Smooth muscle cell (in vitro differentiated cells): ENCODE measurements around the gene TXLNA. TPM values are rescaled to one million over a fixed set of nuclear protein-coding genes. Genes with fewer than 3 reads are reported as not detected.

ENCODE experiments used
- DNase-seq: peaks from one replicate; lab custom pipeline; 2025; ENCODE audit not compliant: unreplicated experiment; lab: John Stamatoyannopoulos, UW
- H2AFZ ChIP-seq: fragments of 200-600 bp; sonication (generic); 2 replicates; pipeline ENCODE4 v1.6.0; 2016; ENCODE audit warnings: antibody characterized with exemption, low read depth, mild to moderate bottlenecking
- H3F3A ChIP-seq: fragments of 200-600 bp; sonication (generic); 2 replicates; pipeline ENCODE4 v1.6.0; 2017; ENCODE audit warnings: antibody characterized with exemption, low read depth
- H3K27ac ChIP-seq: fragments of 200-600 bp; sonication (generic); 2 replicates; pipeline ENCODE4 v1.5.1; 2016; ENCODE audit warnings: low read depth, mild to moderate bottlenecking
- H3K27me3 ChIP-seq: fragments of 200-600 bp; sonication (generic); 2 replicates; pipeline ENCODE4 v1.6.1; 2016; ENCODE audit warnings: low read depth, mild to moderate bottlenecking
- H3K36me3 ChIP-seq: fragments of 200-600 bp; sonication (generic); 2 replicates; pipeline ENCODE4 v1.5.1; 2016; ENCODE audit warnings: low read depth
- H3K4me1 ChIP-seq: fragments of 200-600 bp; sonication (generic); 2 replicates; pipeline ENCODE4 v1.5.1; 2016; ENCODE audit warnings: low read depth
- H3K4me2 ChIP-seq: fragments of 200-600 bp; sonication (generic); 2 replicates; pipeline ENCODE4 v1.6.0; 2016; ENCODE audit warnings: mild to moderate bottlenecking
- H3K4me3 ChIP-seq: fragments of 200-600 bp; sonication (generic); 2 replicates; pipeline ENCODE4 v1.5.1; 2016; ENCODE audit warnings: mild to moderate bottlenecking
- H3K79me2 ChIP-seq: fragments of 200-600 bp; sonication (generic); 2 replicates; pipeline ENCODE4 v1.6.0; 2016; ENCODE audit warnings: low read depth, mild to moderate bottlenecking
- H3K9ac ChIP-seq: fragments of 200-600 bp; sonication (generic); 2 replicates; pipeline ENCODE4 v1.6.0; 2016; ENCODE audit warnings: low read depth
- H3K9me3 ChIP-seq: fragments of 200-600 bp; sonication (generic); replicated peaks from 2 replicates; pipeline ENCODE4 v1.5.1; 2016; ENCODE audit warnings: low read depth
- H4K20me1 ChIP-seq: fragments of 200-600 bp; sonication (generic); 2 replicates; pipeline ENCODE4 v1.6.0; 2016; ENCODE audit warnings: low read depth
- CTCF ChIP-seq: fragments of 200-600 bp; sonication (generic); IDR thresholded peaks from 2 replicates; pipeline ENCODE4 v1.5.1; 2017; ENCODE audit warnings: borderline replicate concordance, mild to moderate bottlenecking, antibody characterized with exemption; ENCODE audit not compliant: insufficient read depth, poor library complexity, severe bottlenecking
- WGBS: methylation state at CpG from one replicate; pipeline ENCODE4 v1.1.7; 2016; ENCODE audit warnings: low lambda C conversion rate; 5-methylcytosine and 5-hydroxymethylcytosine counted together
- polyA plus RNA-seq: library from polyadenylated mRNA; unstranded; fragments of >200 nt; fragmentation: Nextera tagmentation; extraction: Ambion mirVana; gene quantifications from 2 replicates; pipeline ENCODE4 v1.2.1, GENCODE V29; 2016
- total RNA-seq: library from RNA; depleted of rRNA; stranded (reverse); fragments of >200 nt; gene quantifications from 2 replicates; pipeline ENCODE4 v1.2.3, GENCODE V29; 2014

Gene TXLNA
- total and polyA plus RNA-seq, 2 experiments from 2014 or later = 42.0 to 42.7 TPM

GRCh38 chr1:32232558-32233304 lies 53.3 kb downstream of the TXLNA start:
- H2AFZ ChIP-seq = no peak overlapping the region
- no peak for TF ChIP-seq CTCF
- peaks cover 7% of the 10 kb centered on the region for H3K36me3 ChIP-seq
- H3F3A ChIP-seq = peaks cover 15% of the 10 kb centered on the region
- no peaks in the 10 kb centered on the region for H4K20me1 ChIP-seq
- no peaks in the 10 kb centered on the region for H3K9me3 ChIP-seq
- no peak for DNase-seq
- no peak overlapping the region for H3K4me2 ChIP-seq
- WGBS = 94% methylated on average over 8 of the region's 8 CpGs
- no peaks in the 10 kb centered on the region for H3K4me1 ChIP-seq
- no peak overlapping the region for H3K4me3 ChIP-seq
- no peak overlapping the region for H3K9ac ChIP-seq
- H3K27ac ChIP-seq = no peak overlapping the region
- H3K27me3 ChIP-seq = no peaks in the 10 kb centered on the region
- no peaks in the 10 kb centered on the region for H3K79me2 ChIP-seq

GRCh38 chr1:32234792-32235191 lies 55.3 kb downstream of the TXLNA start:
- Histone ChIP-seq H4K20me1 (no peaks in the 10 kb centered on the region), H3K4me2 (no peak overlapping the region), H3F3A (peaks cover 21% of the 10 kb centered on the region), H3K9ac (no peak overlapping the region), H3K27me3 (no peaks in the 10 kb centered on the region), H3K79me2 (no peaks in the 10 kb centered on the region), H3K9me3 (no peaks in the 10 kb centered on the region), H2AFZ (no peak overlapping the region), H3K4me1 (peaks cover 7% of the 10 kb centered on the region), H3K4me3 (no peak overlapping the region), H3K27ac (peak overlapping the region; percentile 99), H3K36me3 (no peaks in the 10 kb centered on the region)
- no peak for DNase-seq
- TF ChIP-seq CTCF = no peak
- WGBS = 92% methylated on average over 7 of the region's 7 CpGs

GRCh38 chr1:32239337-32239736 lies 59.9 kb downstream of the TXLNA start:
- Histone ChIP-seq H3K27ac (peak overlapping the region; percentile 46), H3K4me2 (no peak overlapping the region), H3K36me3 (no peaks in the 10 kb centered on the region), H2AFZ (no peak overlapping the region), H3K4me1 (peaks cover 19% of the 10 kb centered on the region), H3K27me3 (no peaks in the 10 kb centered on the region), H3K79me2 (no peaks in the 10 kb centered on the region), H4K20me1 (no peaks in the 10 kb centered on the region), H3K9me3 (no peaks in the 10 kb centered on the region), H3K4me3 (peak overlapping the region; percentile 65), H3K9ac (no peak overlapping the region), H3F3A (peaks cover 26% of the 10 kb centered on the region)
- TF ChIP-seq CTCF = no peak
- no peak for DNase-seq
- WGBS = 72% methylated on average over 4 of the region's 4 CpGs

GRCh38 chr1:32239790-32240139 lies 60.3 kb downstream of the TXLNA start:
- H3K9ac ChIP-seq = no peak overlapping the region
- no peaks in the 10 kb centered on the region for H4K20me1 ChIP-seq
- no peaks in the 10 kb centered on the region for H3K79me2 ChIP-seq
- peak overlapping the region; percentile 65 for H3K4me3 ChIP-seq
- 32% methylated on average over 20 of the region's 20 CpGs for WGBS
- H3K4me2 ChIP-seq = peak overlapping the region; percentile 89
- H3K27ac ChIP-seq = peak overlapping the region; percentile 46
- H3K9me3 ChIP-seq = no peaks in the 10 kb centered on the region
- H3K36me3 ChIP-seq = no peaks in the 10 kb centered on the region
- DNase-seq = no peak
- H3K27me3 ChIP-seq = no peaks in the 10 kb centered on the region
- TF ChIP-seq CTCF = no peak
- H3K4me1 ChIP-seq = peaks cover 19% of the 10 kb centered on the region
- H3F3A ChIP-seq = peaks cover 25% of the 10 kb centered on the region
- peak overlapping the region; percentile 91 for H2AFZ ChIP-seq
